Head of caudate nucleus (tissue), 42 donors: ENCODE measurements around the gene EEF2K.
"Not testable (repeated sequence)": the region's sequence is repeated elsewhere in the genome, so short reads cannot be mapped to it uniquely, and the experiment has no call there.

Experiments
- DNase-seq, 42 donors: peaks; one replicate each; pipeline versions ENCODE4 v3.0.0 to v3.0.0-alpha.2; 2020 to 2021; ENCODE audit warnings: mixed read lengths in 7 of 42
- intact Hi-C: fragments of 100-400 bp; cut with DNase I; formaldehyde crosslinking; loops from one replicate; pipeline ENCODE4 v1.15.0; 2022

Gene EEF2K

DNA sequence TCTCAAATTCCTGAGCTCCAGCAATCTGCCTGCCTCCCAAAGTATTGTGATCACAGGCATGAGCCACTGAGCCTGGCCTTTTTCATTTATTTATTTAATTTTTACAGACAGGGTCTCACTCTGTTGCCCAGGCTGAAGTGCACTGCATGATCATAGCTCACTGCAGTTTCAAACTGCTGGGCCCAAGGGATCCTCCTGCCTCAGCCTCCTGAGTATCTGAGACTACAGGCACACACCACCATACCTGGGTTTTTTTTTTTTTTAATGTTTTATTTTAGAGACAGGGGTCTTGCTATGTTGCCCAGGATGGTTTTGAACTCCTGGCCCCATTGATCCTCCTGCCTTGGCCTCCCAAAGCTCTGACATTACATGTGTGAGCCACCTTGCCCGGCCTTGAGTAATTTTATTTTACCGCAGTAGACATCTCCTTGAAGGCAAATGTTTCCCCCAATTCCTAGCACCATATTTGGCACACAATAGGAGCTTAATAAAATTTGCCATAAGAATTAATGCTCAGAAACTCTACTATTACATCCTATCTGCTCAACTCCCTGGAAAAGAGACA, 1.9 kb upstream of the EEF2K start:
- intact Hi-C loops: no loop called here
- DNase-seq: no peak

DNA sequence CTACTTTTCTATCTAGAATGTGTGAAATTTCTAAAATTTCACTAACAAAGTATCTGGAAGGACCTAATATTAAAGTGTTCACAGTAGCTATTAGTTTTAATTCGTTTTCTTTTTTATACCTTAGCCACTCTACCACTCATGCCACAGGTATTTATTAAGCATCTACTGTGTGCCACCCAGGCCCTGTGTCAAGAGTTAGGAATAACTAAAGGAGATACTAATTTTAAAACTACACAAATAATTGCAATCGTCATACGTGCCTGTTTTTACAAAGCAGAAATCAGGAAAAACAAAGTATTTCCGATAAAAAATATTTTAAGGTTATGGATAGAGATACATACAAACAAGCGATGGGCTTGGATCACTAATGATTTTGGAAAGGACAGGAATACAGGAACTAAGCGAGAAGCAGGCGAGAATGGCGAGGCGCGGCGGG, 483 bp upstream of the EEF2K start:
- no peak for DNase-seq
- intact Hi-C loops: no loop called here

DNA sequence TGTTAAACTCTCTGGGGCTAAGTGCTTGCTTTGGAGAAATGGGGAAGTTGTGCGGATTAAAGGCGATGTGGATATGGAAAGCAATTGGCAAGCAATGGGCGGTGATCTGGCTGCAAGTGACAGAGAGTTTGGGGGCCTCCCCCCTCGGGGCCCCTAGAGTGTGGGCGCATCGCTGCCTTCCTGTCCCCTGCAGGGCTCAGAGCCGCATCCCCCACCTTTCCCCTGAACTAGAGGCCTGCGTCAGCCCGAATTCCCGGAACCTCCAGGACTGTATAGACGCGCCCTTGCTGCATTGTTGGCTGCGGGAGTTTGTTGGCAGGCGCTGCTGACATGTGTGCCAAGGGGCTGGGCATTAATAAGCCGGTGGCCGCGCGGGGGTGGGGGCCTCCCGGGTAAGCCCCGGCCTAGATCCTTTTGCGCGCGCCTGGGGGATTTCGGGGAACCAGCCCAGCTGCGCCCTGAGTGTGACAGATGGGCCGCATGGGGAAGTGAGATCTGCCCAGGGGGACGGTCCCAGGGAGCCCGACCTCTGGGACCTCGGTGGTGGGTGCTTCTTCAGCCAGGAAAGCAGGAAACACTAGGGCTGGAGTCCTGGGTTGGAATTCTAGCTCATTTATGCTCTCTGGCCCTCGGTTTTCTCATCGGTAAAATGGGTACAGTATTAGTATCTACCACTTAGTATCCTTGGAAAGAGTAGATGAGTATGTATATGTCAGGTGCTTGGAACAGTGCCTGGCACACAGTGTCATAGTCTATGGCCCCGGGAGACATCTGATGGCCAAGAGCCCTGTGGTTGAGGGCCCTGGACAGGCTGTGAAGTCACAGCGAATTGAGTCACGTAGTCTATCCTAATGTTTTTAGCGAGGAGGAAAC, 1.0 kb downstream of the EEF2K start:
- intact Hi-C loops: no loop called here

DNA sequence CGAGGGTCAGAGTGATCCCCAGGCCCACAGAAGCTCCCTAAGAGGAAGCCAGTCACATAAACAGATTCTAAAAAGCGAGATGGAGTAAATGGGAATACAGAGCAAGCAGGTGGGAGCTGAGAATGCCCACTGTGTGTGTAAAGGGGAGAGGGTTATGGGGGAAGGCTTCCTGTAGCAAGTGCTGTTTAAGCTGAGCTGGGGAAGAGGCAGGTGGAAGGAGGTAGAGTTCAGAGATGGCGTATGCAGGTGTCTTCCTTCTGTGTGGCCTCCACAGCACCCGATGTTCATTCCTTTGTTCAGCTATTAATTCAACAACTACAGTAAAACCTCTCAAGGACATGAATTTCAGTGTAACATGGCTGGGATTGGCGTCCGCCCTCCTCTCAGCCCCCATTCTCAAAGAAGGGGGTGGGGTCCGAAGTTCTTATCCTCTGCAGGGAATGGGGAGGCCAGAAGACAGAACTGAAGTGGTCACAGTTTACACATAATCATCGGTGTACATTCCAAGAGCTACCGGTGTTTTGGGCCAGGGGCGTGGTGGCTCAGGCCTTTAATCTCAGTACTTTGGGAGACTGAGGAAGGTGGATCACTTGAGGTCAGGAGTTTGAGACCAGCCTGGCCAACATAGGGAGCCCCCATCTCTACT, 1.8 kb downstream of the EEF2K start:
- DNase-seq: no peak
- intact Hi-C loops: no loop called here

More for the DNA sequence above, 1.0 kb downstream of the EEF2K start:
- DNase-seq: peak; percentile 34 to 86 (median 66)

DNA sequence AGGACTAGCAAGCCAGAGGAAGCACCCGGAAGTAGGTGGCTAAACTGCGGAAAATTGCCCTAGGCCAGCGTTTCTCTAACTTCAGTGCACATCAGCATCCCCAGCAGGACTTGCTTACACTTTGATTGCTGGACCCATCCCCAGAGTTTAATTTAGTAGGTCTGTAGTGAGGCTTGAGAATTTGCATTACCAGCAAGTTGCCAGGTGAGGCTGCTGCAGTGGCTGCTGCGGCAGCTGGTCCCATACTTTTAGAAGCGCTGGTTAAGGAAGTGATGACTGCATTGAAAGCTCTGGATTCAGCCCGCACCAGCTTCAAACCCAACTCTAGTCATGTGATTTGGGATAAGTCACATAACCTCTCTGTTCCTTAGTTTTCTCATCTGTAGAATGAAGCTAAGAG, 4.2 kb downstream of the EEF2K start:
- intact Hi-C loops: no loop called here
- DNase-seq: no peak

DNA sequence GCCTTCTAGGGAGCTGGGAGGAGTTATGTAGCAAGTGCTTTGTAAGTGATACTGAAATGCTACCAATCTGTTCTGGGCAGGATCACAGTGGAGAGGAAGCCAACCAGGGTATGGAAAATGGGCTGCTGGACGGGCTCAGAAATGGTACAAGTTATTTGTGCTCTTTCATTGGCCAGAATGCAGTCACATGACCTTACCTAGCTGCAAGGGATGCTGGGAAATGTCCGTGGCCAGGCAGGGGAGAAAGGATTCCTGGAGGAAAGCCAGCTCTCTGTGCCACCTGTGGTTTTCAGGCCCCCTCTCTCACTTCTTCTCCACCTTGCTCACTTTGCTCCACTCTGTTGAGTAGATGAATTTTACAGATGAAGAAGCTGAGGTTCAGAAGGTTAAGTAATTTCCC, 4.8 kb downstream of the EEF2K start:
- intact Hi-C loops: no loop called here
- DNase-seq: no peak

DNA sequence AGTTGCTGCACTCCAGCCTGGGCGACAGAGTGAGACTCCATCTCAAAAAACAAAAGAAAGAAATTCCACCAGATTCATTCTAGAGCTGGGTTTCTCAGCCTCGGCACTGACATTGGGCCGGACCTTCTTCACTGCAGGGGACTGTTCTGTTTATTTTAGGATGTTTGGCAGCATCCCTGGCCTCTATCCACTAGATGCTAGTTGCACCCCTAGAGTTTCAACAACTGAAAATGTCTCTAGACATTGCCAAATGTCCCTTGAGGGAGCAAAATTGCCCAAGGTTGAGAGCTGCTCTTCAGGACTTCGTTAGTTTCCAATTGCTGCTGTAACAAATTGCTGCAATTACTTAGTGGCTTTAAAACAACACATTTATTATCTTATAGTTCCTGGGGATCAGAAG, 7.2 kb downstream of the EEF2K start:
- intact Hi-C loops: no loop called here
- DNase-seq: no peak

DNA sequence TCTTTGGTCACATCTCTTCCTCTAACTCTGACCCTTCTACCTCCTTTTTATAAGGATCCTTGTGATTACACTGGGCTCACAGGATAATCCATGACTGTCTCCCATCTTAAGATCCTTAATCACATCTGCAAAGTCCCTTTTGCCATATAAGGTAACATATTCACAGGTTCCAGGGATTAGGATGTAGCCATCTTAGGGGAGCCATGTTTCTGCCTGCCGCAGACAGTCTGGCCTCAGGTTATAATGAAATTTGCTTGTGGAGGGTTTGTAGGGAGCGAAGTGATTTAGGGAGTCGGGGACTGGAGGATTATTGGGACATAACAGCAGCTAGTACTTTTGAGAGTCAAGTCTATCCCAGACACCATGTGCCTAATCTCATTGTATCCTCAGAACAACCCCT, 7.7 kb downstream of the EEF2K start:
- intact Hi-C loops: no loop called here
- DNase-seq: no peak

DNA sequence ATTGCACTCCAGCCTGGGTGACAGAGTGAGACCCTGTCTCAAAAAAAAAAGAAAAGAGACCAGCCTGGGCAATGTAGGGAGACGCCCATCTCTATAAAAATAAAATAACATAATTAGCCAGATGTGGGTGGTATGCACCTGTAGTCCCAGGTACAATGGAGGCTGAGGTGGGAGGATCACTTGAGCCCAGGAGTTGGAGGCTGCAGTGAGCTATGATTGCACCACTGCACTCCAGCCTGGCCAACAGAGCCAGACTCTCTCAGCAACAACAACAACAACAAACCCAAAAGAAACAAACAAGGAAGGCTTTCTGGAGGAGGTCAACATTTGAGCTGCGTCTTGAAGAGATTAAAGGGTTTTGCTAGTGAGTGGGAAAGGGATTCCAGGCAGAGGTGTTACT, 8.3 kb downstream of the EEF2K start:
- DNase-seq: no peak
- intact Hi-C loops: no loop called here

DNA sequence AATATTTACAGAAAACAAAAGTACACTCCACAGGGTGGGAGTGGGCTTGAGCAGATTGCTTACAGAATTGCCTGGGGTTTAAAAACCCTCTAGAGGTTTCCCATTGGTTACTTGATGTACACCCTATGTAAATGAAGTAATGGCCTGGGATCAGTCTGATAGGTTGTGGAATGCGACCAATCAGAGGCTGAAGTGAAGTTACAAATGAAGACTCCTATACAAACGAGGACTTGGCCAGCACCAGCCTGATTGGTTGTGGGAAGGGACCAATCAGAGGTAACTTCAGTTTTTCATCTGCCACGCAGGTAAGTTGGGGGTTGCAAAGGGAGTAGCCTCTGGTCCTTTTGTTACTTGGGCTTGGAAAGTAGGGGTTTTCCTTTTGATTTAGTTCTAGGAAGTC, 8.8 kb downstream of the EEF2K start:
- DNase-seq: no peak
- intact Hi-C loops: no loop called here

DNA sequence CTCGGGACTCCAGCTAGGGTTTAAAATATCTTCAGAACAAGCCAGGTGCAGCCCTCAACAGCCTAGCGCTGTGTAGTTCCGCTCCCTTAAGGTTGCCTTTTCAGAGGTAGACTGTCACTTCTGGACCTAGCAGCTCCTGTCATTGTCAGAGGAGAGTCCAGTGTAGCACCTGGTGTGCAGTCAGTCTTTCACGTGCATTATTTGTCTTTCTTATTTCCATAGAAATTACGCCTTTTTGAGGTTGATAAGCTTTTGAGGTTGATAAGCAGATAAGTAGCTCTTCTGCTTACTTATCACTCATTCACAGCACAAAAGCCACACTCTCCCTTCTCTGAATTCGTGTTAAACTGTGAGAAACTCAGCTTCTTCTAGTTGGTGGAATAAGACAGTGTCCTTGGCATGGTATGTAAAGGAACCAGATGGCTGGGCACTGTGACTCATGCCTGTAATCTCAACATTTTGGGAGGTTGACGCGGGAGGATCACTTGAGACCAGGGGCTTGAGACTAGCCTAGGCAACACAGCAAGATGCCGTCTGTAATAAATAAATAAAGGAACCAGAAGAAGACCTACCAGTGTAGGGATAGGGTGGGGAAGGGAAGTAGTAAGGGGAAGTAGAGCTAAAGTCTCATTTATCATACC, 10.2 kb downstream of the EEF2K start:
- intact Hi-C loops: no loop called here
- DNase-seq: no peak

DNA sequence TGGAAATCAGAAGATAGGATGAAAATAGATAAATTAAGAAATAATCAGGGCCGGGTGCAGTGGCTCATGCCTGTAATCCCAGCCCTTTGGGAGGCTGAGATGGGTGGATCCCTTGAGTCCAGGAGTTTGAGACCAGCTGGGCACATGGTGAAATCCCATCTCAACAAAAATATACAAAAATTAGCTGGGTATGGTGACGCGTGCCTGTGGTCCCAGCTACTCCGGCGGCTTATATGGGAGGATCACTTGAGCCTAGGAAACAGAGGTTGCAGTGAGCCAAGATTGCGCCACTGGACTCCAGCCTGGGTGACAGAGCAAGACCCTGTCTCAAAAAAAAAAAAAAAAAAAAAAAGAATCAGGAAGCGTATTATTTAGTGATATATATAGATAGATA, 10.8 kb downstream of the EEF2K start:
- intact Hi-C loops: not testable (repeated sequence)

DNA sequence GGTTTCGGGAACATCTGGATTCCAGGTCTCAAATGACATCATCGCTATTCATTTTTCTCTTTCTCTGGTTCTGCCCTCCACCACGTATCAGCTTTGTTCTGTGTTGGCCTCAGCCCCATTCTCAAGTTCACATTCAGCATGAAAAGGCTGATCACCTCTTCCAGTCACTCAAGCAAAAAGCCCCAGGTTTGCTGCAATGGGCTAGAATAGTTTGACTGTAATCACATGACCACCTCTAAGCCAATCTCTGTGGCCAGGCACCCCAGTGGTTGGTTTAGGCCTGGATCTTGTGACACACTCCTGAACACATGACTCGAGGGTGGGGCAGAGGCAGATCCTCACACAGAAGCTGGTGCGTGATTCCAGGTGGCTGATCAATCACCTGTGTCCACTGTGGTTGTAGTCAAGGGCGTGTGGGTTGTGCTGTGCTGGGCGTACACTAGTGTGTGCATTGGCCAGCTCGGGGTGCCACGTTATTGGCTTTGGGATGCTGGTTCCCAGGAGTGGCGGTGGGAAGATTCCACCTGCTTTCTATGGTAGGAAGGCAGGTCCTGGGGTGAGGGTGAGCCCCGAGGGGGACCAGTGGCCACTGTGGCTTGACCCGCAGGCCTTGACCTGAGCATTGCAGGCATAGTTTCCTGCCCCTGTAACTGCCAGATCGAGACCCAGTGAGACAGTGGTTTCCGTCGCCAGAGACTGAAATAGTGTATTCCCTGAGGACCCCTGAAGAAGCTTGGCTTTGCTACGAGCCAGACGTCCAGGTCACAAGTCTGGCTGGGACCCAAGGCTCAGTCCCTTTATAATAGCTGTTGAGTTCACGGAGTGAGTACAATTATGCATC, 12.0 kb downstream of the EEF2K start:
- DNase-seq: no peak
- intact Hi-C loops: no loop called here

More for the DNA sequence above, 10.8 kb downstream of the EEF2K start:
- not testable (repeated sequence) for DNase-seq

DNA sequence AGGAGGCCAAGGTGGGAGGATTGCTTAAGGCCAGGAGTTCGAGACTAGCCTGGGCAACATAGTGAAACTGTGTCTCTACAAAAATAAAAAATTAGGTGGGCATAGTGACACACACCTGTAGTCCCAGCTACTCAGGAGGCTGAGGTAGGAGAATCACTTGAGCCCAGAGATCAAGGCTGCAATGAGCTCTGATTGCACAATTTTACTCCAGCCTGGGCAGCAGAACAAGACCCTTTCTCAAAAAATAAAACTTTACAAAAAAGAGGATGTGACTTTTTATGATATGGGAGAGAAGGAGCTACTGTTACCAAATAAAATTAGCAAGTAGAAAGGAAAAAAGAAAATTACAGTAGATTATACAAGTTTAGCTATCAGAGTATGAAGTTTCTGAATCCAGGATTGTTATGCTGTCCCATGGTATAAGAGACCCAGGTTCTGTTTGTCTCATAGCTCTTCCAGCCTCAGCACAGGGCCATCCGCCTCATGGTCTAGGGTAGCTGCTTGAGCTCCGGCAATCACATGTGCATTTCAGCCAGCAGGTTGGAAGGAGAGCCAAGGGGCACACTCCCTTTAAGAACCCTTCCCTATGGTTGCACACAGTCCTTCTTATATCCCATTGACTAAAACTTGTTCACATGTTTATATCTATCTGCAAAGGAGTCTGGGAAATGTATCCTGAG, 13.5 kb downstream of the EEF2K start:
- intact Hi-C loops: no loop called here
- no peak for DNase-seq

DNA sequence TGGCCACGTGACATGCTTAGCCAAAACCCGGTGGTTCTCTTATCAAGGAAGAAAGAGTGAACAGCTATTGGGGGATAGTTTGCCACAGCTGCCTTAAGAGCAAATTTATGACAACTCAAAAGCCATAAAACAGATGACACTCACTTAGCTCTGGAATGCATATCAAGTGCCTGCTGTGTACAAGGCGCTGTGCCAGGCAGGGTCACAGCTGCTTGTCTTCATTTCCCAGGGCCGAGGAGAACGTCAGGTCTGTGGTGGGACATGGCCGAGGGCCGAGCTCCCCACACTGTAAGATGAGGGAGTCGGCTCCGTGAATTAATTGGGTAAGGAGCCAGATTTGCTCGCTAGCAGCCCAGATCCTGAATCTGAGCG, 14.0 kb downstream of the EEF2K start:
- DNase-seq: no peak
- intact Hi-C loops: no loop called here

DNA sequence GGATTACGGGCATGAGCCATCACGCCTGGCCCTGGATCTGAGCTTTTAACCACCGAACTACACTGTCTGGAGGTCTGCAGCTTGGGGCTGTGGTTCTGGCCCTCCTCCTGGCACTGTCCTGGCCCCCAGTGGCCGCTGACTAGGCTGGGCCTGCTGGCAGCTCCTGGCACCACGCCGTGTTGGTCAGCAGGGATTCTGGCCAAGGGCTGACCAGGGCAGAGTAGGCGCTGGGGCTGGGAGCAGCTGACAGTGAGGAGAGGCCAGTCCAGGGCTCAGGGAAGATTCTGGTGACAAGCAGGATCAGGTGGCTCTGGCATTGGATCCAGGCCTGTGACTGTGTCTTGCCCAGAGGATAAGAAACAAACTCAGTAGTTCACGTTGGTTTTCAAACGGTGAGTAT, 14.6 kb downstream of the EEF2K start:
- peak in 41 of 42 donors; percentile 16 to 87 (median 58) for DNase-seq
- intact Hi-C loops: no loop called here

DNA sequence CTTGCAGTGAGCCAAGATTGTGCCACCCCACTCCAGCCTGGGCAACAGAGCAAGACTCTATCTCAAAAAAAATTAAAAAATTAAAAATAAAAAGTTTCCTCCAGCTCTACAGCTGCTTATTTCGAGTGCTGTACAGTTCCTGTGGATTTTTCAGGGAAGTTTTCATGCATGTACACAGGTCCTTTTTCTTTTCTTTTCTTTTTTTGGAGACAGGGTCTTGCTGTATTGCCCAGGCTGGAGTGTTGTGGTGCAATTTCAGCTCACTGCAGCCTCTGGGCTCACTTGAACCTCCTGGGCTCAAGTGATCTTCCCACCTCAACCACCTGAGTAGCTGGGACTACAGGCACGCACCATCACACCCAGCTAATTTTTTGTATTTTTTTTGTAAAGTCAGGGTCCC, 15.9 kb downstream of the EEF2K start:
- DNase-seq: no peak
- intact Hi-C loops: no loop called here

DNA sequence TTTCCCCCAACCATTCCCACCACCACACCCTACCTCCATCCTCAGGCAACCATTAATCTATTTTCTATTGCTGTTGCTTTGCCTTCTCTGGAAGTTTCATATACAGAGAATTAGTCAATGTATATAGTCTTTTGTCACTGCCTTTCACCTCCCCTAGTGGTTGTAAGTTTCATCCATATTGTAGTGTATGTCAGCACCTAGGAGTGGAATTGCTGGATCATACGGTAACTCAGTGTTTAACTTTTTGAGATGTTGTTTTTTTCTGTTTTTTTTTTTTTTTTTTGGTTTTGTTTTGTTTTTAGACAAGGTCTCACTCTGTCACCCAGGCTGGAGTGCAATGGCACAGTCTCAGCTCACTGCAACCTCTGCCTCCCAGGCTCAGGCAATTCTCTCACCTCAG, 16.9 kb downstream of the EEF2K start:
- DNase-seq: no peak
- intact Hi-C loops: no loop called here

DNA sequence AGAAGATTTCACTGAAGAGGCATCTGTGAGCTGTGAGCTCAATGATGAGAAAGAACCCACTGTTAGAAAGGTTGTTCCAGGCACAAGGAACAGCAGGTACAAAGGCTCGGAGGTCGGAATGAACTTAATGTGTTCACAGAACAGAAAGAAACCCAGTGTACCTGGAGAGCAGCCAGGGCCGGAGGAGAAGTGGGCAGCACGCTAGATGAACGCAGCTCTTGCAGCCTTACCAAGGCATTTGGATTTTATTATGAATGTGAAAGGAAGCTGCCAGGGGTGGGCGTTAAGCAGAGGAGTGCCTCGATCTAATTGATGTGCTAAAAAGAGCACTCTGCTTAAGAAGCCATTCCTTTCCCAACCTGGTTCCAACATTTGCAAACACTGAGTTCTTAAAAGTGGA, 19.0 kb downstream of the EEF2K start:
- intact Hi-C loops: no loop called here
- DNase-seq: peak; percentile 41 to 89 (median 68)
